ENCODE results near the gene DIAPH3. TPM values are rescaled to one million over a fixed set of nuclear protein-coding genes. Genes with fewer than 3 reads are reported as not detected.

The DIAPH3 gene
- total RNA-seq, 3 donors from 2014 or later, result under 0.01 to 0.88 (median 0.64) TPM

DNA sequence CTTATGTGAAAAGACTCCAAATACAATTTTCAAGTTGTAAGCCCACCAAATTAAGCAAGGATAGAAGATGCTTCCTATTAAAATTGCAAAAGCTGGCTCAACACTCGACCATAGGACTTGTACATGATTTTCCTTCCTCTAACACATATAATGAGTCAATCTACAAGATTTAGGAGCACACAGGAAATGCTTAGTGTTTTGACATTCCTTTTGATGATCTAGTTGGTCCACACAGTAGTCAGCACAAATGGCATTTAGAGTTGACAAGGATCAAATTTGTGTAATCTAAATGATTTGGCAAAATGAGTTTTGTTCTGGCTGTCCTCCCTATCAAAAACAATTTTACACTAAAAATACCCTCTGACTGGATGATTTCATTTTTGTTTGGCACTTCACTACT, 340.2 kb downstream of the DIAPH3 start:
- H3K9me3 ChIP-seq, result no peaks in the 10 kb centered on the region
- H3K27ac ChIP-seq, result no peak overlapping the region
- H3K4me1 ChIP-seq, result no peaks in the 10 kb centered on the region
- H3K4me3 ChIP-seq, result no peak overlapping the region
- TF ChIP-seq CTCF (IDR thresholded peaks at IDR 0.05) (no peak), POLR2A (IDR thresholded peaks at IDR 0.05) (no peak), POLR2AphosphoS5 (IDR thresholded peaks at IDR 0.05) (no peak)
- DNase-seq (ENCODE audit: low spot score in 2 of 2), result no peak
- intact Hi-C loops (cut with DNase I; ENCODE audit: low total_unique reads), result no loop called here
- no peaks in the 10 kb centered on the region for H3K27me3 ChIP-seq
- H3K36me3 ChIP-seq, result no peaks in the 10 kb centered on the region

- no peak overlapping the region for H3K4me3 ChIP-seq
- no peak overlapping the region for H3K27ac ChIP-seq
- intact Hi-C loops (cut with DNase I; ENCODE audit: low total_unique reads), result no loop called here
- no peaks in the 10 kb centered on the region for H3K36me3 ChIP-seq
- H3K27me3 ChIP-seq, result no peaks in the 10 kb centered on the region
- DNase-seq (ENCODE audit: low spot score in 2 of 2), result no peak
- H3K9me3 ChIP-seq, result no peaks in the 10 kb centered on the region
- H3K4me1 ChIP-seq, result no peaks in the 10 kb centered on the region
- TF ChIP-seq POLR2A (IDR thresholded peaks at IDR 0.05), result no peak
- TF ChIP-seq CTCF (IDR thresholded peaks at IDR 0.05), result no peak
- TF ChIP-seq POLR2AphosphoS5 (IDR thresholded peaks at IDR 0.05), result no peak
These were observed 354.2 kb downstream of the DIAPH3 start for GRCh38 chr13:59809564-59809963.

- Histone ChIP-seq H3K36me3 (no peaks in the 10 kb centered on the region), H3K27me3 (no peaks in the 10 kb centered on the region), H3K4me3 (no peak overlapping the region), H3K9me3 (no peaks in the 10 kb centered on the region), H3K4me1 (no peaks in the 10 kb centered on the region), H3K27ac (no peak overlapping the region)
- DNase-seq (ENCODE audit: low spot score in 2 of 2), result no peak
- intact Hi-C loops (cut with DNase I; ENCODE audit: low total_unique reads), result no loop called here
- TF ChIP-seq POLR2AphosphoS5 (IDR thresholded peaks at IDR 0.05) (no peak), POLR2A (IDR thresholded peaks at IDR 0.05) (no peak), CTCF (IDR thresholded peaks at IDR 0.05) (no peak)
These were observed 356.9 kb downstream of the DIAPH3 start for GRCh38 chr13:59806801-59807200.

DNA sequence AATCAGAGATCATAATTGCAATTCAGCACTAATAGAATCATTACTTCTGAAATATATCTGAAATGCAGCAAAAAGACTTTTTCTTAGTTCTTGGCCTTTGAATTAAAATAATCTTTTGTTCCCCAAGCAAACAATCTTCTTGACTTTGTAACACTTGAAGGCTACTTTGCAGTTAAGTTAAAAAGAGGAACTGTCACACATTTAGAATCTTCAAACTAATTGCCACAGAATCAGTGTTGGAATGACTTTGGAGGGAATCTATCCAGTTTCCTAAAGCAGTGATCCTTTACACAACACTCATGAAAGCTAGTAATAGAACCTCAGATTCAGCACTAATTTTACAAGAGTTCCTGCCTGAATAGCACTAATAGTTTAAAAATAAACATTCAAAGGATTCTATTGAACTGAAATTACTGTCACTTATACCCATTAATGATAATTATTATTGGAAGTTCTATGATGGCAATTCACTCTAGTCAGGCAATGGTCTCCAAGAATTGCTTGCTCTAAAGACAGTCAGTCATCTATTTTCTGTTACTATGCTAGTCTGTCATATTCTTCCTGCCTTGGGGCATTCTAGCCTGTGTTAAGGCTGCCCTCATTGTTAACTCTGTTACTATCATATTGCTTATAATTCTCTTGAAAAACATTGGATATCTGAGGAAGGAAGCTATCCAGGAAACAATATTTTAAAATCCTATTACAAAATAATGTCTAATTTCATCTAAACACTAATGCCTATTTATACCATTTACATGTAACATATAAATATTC, 362.4 kb downstream of the DIAPH3 start:
- Histone ChIP-seq H3K27ac (no peak overlapping the region), H3K4me3 (no peak overlapping the region), H3K4me1 (no peaks in the 10 kb centered on the region), H3K36me3 (no peaks in the 10 kb centered on the region), H3K27me3 (no peaks in the 10 kb centered on the region), H3K9me3 (no peaks in the 10 kb centered on the region)
- DNase-seq (ENCODE audit: low spot score in 2 of 2), result no peak
- TF ChIP-seq CTCF (IDR thresholded peaks at IDR 0.05) (no peak), POLR2AphosphoS5 (IDR thresholded peaks at IDR 0.05) (no peak), POLR2A (IDR thresholded peaks at IDR 0.05) (no peak)
- intact Hi-C loops (cut with DNase I; ENCODE audit: low total_unique reads), result no loop called here

DNA sequence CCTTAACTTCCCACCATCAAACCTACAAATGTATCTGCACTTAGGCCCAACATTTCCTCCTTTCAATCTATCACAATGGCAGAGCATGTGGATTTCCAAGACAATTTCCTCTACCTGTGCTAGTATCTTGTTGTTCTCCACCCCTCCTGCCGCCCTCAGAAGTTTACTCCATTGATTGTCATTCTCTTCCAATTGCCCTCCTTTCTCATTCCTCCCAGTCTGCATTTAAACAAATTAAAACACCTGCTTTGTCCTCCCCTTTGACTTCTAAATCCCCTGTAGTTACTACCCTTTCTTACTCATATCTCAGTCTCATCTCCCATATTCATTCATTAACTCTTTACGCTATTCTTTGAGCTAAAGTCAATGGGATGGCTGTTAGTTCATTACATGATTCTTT, 370.6 kb downstream of the DIAPH3 start:
- no peak for DNase-seq (ENCODE audit: low spot score in 2 of 2)
- TF ChIP-seq CTCF (IDR thresholded peaks at IDR 0.05) (no peak), POLR2AphosphoS5 (IDR thresholded peaks at IDR 0.05) (no peak), POLR2A (IDR thresholded peaks at IDR 0.05) (no peak)
- H3K27me3 ChIP-seq, result no peaks in the 10 kb centered on the region
- H3K27ac ChIP-seq, result no peak overlapping the region
- no peak overlapping the region for H3K4me3 ChIP-seq
- no peaks in the 10 kb centered on the region for H3K36me3 ChIP-seq
- intact Hi-C loops (cut with DNase I; ENCODE audit: low total_unique reads), result no loop called here
- H3K9me3 ChIP-seq, result no peaks in the 10 kb centered on the region
- no peaks in the 10 kb centered on the region for H3K4me1 ChIP-seq

Data from breast epithelium (tissue), 4 donors.